Heart left ventricle (tissue), 13 donors: ENCODE measurements around the gene GOT1.

Experiments used
- CTCF ChIP-seq, 12 donors: fragments of 200-600 bp; sonication (generic) in 4 of 12; IDR thresholded peaks; one replicate each; pipeline versions ENCODE4 v1.5.0 to v1.8.0; 2018 to 2022; ENCODE audit warnings: antibody characterized with exemption in 12 of 12, mild to moderate bottlenecking in 5 of 12
- POLR2A ChIP-seq, 2 donors: fragments of 450-650 bp; IDR thresholded peaks; one replicate each; pipeline ENCODE4 v1.6.1; 2017; ENCODE audit warnings: antibody characterized with exemption in 2 of 2, mild to moderate bottlenecking in 2 of 2, moderate library complexity in 2 of 2
- donor health status: ischemic (EF 13 %, LVEDD 7.1; RV severe dilation, severe dysfunction).
- donor health status: DM: no; HTN: yes; CAD: no.
- donor health status: DM: no; HTN: no; CAD: no.
- donor health status: ischemic (EF 25% LVEDD 6.9; RV normal size, moderate dysfunction).
- donor health status: ischemic (EF 25% LVEDD 5.7; RV mildly dilated, moderate dysfunction).
- donor health status: ischemic (EF 35%, LVEDD 5.7; RV mildly dilated, moderate dysfunction).
- donor health status: nonischemic (EF 11% LVEDD 7.7; RV severe dilation, severe dysfunction).
- donor health status: DM: yes; HTN: yes; CAD: no.
- donor health status: PGD.
- donor health status: ischemic (EF 29% LVEDD 5.4; RV normal size, mild dysfunction).
- donor health status: nonischemic (EF 23%, LVEDD 6.1; RV moderate dilation, normal function).

GRCh38 chr10:99467236-99467999 lies 37.0 kb upstream of the GOT1 start:
- TF ChIP-seq CTCF (IDR thresholded peaks at IDR 0.05), result no peak
- no peak for TF ChIP-seq POLR2A (IDR thresholded peaks at IDR 0.05)
